Transverse colon (tissue), 3 donors: ENCODE measurements around the gene STAT6.

Experiments used
- CTCF ChIP-seq, 5 experiments: fragments of 200-600 bp in 3 of 5; fragments of 450-650 bp in 2 of 5; sonication (generic) in 3 of 5; IDR thresholded peaks; 1 replicate in 2 of 5; 2 replicates in 3 of 5; pipeline ENCODE4 v1.5.1; 2016 to 2017; ENCODE audit warnings: antibody characterized with exemption in 5 of 5, inconsistent platforms in 3 of 5, mild to moderate bottlenecking in 2 of 5, moderate library complexity in 1 of 5
- EP300 ChIP-seq: sonication (generic); formaldehyde crosslinking; IDR thresholded peaks from one replicate; pipeline ENCODE4 v1.6.1; 2017; ENCODE audit warnings: antibody characterized with exemption, low read depth
- POLR2A ChIP-seq: fragments of 450-650 bp; IDR thresholded peaks from one replicate; pipeline ENCODE4 v1.6.1; 2016; ENCODE audit warnings: antibody characterized with exemption, mild to moderate bottlenecking, moderate library complexity

- TF ChIP-seq CTCF (IDR thresholded peaks at IDR 0.05) (no peak), POLR2A (no peak), EP300 (no peak)
Observed at GRCh38 chr12:57129889-57130288, 18.7 kb upstream of the STAT6 start.
